WERI-Rb-1 (cell line): ENCODE measurements around the gene MMP7.
A peak's percentile ranks its signal among the peaks of the same experiment; 100 is the strongest.

ENCODE experiments used
- DNase-seq: peaks from one replicate; pipeline ENCODE4 v3.0.0-alpha.2; 2020
- H3K27ac ChIP-seq: fragments of 250-450 bp; sonication (Bioruptor Pico); 2 replicates; pipeline ENCODE4 v1.5.1; 2020; ENCODE audit warnings: mild to moderate bottlenecking, moderate library complexity
- H3K27me3 ChIP-seq: fragments of 250-450 bp; sonication (Bioruptor Pico); 2 replicates; pipeline ENCODE4 v1.5.1; 2021; ENCODE audit warnings: mild to moderate bottlenecking, low read depth, moderate library complexity; ENCODE audit not compliant: insufficient read depth, severe bottlenecking
- H3K36me3 ChIP-seq: fragments of 250-450 bp; sonication (Bioruptor Pico); 2 replicates; pipeline ENCODE4 v1.5.1; 2020; ENCODE audit warnings: mild to moderate bottlenecking, moderate library complexity
- H3K4me3 ChIP-seq: 2 replicates; pipeline ENCODE4 v1.5.1; 2011; ENCODE audit warnings: low read depth, mild to moderate bottlenecking, control low read depth, low read length
- H3K9me3 ChIP-seq: fragments of 250-450 bp; sonication (Bioruptor Pico); 2 replicates; pipeline ENCODE4 v1.5.1; 2021; ENCODE audit warnings: mild to moderate bottlenecking, moderate library complexity; ENCODE audit not compliant: severe bottlenecking
- TF ChIP-seq, protein P1 (sequence below): IDR thresholded peaks from 2 replicates; pipeline ENCODE4 v1.5.1; 2011; ENCODE audit warnings: low read depth, mild to moderate bottlenecking, control low read depth, inconsistent platforms, low read length

Gene MMP7

DNA sequence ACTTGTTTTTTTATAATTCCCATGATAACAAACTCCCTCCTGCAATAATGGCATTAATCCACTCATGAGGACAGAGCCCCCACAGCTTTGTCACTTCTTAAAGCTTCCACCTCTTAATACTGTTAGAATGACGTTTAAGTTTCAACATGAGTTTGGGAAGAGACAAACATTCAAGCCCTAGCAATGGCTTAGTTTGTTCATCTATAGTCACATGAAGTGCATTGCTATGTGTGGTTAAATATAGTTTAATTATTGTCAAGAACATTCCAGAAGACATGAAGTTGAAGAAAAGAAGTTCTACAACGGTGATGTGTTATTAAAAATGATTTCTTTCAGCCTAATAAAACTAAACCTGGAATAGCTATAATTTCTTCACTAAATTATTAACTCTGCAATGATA lies 30.6 kb downstream of the MMP7 start:
- Histone ChIP-seq H3K9me3 (no peaks in the 10 kb centered on the region), H3K36me3 (no peaks in the 10 kb centered on the region), H3K27ac (no peak overlapping the region), H3K27me3 (no peaks in the 10 kb centered on the region), H3K4me3 (no peak overlapping the region)
- TF ChIP-seq, protein P1, sequence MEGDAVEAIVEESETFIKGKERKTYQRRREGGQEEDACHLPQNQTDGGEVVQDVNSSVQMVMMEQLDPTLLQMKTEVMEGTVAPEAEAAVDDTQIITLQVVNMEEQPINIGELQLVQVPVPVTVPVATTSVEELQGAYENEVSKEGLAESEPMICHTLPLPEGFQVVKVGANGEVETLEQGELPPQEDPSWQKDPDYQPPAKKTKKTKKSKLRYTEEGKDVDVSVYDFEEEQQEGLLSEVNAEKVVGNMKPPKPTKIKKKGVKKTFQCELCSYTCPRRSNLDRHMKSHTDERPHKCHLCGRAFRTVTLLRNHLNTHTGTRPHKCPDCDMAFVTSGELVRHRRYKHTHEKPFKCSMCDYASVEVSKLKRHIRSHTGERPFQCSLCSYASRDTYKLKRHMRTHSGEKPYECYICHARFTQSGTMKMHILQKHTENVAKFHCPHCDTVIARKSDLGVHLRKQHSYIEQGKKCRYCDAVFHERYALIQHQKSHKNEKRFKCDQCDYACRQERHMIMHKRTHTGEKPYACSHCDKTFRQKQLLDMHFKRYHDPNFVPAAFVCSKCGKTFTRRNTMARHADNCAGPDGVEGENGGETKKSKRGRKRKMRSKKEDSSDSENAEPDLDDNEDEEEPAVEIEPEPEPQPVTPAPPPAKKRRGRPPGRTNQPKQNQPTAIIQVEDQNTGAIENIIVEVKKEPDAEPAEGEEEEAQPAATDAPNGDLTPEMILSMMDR, result no peak
- DNase-seq, result no peak

DNA sequence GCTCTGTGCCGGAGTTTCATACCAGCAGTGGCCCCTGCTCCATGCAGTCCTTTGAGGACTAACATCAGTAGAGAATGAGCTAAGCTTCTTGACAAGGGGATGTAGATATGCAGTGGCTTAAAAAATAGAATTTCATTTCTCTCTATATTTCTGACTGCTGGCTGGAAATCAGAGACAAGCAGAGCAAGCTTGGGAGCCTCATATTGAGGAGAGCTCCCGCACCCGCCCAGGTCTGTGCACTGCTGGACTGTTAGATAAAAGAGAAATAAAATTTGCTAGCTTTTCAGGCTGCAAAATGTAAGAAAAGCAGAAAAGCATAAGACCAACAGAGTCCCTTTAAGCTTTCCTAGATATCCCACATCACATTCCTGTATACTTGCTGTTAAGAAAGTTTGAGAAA lies 31.4 kb downstream of the MMP7 start:
- TF ChIP-seq, protein P1, result no peak
- H3K36me3 ChIP-seq, result no peaks in the 10 kb centered on the region
- no peak for DNase-seq
- H3K9me3 ChIP-seq, result no peaks in the 10 kb centered on the region
- H3K4me3 ChIP-seq, result no peak overlapping the region
- no peak overlapping the region for H3K27ac ChIP-seq
- no peaks in the 10 kb centered on the region for H3K27me3 ChIP-seq

DNA sequence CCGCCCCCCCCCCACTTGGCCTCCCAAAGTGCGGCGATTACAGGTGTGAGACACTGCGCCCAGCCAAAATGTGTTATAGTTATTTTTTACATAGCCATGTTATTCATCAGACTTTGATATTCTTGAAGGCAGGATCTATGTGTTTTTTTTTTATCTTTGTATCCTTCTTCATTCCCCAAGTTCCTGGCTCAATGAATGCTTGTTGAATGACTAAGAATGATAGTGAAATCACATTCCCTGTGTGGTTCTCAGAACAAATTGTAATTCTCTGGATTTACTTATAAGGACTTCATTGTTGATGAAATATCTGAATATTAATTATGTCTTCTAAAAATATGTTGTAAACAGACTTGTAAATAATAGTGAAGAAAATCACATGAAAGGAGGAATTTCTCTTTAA lies 33.5 kb downstream of the MMP7 start:
- no peak for DNase-seq
- no peaks in the 10 kb centered on the region for H3K9me3 ChIP-seq
- TF ChIP-seq, protein P1, result no peak
- H3K36me3 ChIP-seq, result no peaks in the 10 kb centered on the region
- no peaks in the 10 kb centered on the region for H3K27me3 ChIP-seq
- no peak overlapping the region for H3K27ac ChIP-seq
- no peak overlapping the region for H3K4me3 ChIP-seq

DNA sequence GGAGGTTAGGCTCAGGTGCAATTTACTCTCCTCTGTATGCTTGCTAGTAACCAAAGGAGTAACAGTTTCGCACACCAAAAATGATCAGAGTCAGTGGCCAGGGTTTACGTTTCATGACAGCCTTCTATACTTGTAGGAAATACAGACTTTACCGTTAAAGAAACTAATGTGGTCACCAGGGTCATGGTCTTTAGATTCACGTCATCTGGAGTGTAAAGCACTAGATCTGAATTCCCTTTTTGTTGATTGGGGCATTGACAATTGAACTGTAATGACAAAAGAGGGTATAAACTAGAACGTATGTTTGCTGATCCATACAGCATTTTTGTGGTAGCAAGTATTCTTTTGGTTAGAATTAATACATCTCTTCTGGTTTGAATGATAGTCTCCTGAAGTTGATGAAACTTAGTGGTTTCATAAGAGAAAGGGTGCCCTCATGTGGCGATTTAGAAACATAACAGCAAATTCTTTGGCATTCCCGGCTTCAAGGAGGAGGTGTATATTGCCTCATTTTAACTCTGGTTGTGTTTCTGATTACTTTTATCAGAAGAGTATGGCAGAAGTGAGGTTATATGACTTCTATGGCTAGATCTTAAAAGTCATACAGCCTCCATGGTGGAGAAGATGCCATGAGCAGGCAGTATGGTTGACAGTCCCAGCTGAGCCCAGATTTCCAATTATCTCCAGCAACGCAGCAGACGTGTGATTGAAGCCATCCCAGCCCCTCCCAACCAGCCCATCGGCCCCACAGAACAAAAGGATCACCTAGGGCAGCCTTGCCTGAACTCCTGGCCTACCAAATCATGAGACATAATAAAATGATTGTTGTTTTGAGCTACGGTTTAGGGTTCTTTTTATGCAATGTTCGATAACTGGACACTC lies 35.1 kb downstream of the MMP7 start:
- Histone ChIP-seq H3K27me3 (no peaks in the 10 kb centered on the region), H3K9me3 (no peaks in the 10 kb centered on the region), H3K4me3 (no peak overlapping the region), H3K27ac (no peak overlapping the region), H3K36me3 (no peaks in the 10 kb centered on the region)
- TF ChIP-seq, protein P1, result peak; percentile 35; the same call in 1 of the 2 replicates
- peak; percentile 27 for DNase-seq

DNA sequence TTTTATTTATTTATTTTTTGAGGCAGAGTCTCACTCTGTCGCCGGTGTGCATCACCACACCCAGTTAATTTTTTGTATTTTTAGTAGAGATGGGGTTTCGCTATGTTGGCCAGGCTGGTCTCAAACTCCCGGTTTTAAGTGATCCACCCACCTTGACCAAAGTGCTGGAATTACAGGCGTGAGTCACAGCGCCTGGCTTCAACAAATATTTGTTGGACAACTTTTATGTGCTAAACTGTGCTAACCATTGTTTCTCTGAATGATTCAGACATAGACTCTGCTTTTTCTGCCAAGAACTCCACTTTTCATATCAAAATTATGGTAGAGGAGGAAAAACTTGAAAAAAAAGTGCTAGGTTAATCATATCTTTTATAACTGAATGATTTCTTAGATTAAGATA lies 36.3 kb downstream of the MMP7 start:
- TF ChIP-seq, protein P1, result no peak
- no peaks in the 10 kb centered on the region for H3K9me3 ChIP-seq
- H3K27me3 ChIP-seq, result no peaks in the 10 kb centered on the region
- H3K27ac ChIP-seq, result no peak overlapping the region
- no peaks in the 10 kb centered on the region for H3K36me3 ChIP-seq
- no peak overlapping the region for H3K4me3 ChIP-seq
- no peak for DNase-seq
